Suprapubic skin (tissue), 4 donors: ENCODE measurements around the gene B3GNT7. TPM values are rescaled to one million over a fixed set of nuclear protein-coding genes. Genes with fewer than 3 reads are reported as not detected.

ENCODE experiments used
- DNase-seq, 2 donors: peaks; one replicate each; pipeline ENCODE4 v3.0.0-alpha.2; 2019; ENCODE audit warnings: low spot score in 2 of 2
- H3K27ac ChIP-seq: fragments of 200-600 bp; sonication (generic); one replicate; pipeline ENCODE4 v1.5.1; 2019
- H3K27me3 ChIP-seq: fragments of 200-600 bp; sonication (generic); one replicate; pipeline ENCODE4 v1.5.1; 2019
- H3K36me3 ChIP-seq: fragments of 200-600 bp; sonication (generic); one replicate; pipeline ENCODE4 v1.5.1; 2019
- H3K4me1 ChIP-seq: fragments of 200-600 bp; sonication (generic); one replicate; pipeline ENCODE4 v1.5.1; 2019
- H3K4me3 ChIP-seq: fragments of 200-600 bp; sonication (generic); one replicate; pipeline ENCODE4 v1.5.1; 2019; ENCODE audit warnings: mild to moderate bottlenecking
- H3K9me3 ChIP-seq: fragments of 200-600 bp; sonication (generic); one replicate; pipeline ENCODE4 v1.5.1; 2019
- EP300 ChIP-seq: sonication (generic); formaldehyde crosslinking; IDR thresholded peaks from one replicate; pipeline ENCODE4 v1.6.1; 2017; ENCODE audit warnings: antibody characterized with exemption
- POLR2A ChIP-seq, 2 donors: fragments of 450-650 bp; IDR thresholded peaks; one replicate each; pipeline ENCODE4 v1.6.1; 2017; ENCODE audit warnings: antibody characterized with exemption in 2 of 2, mild to moderate bottlenecking in 2 of 2, moderate library complexity in 2 of 2
- POLR2AphosphoS5 ChIP-seq, 3 donors: sonication (generic); formaldehyde crosslinking; IDR thresholded peaks; one replicate each; pipeline ENCODE4 v1.6.1; 2017; ENCODE audit warnings: antibody characterized with exemption in 3 of 3
- WGBS: methylation state at CpG from one replicate; pipeline ENCODE4 v1.1.5; 2018; 5-methylcytosine and 5-hydroxymethylcytosine counted together
- total RNA-seq, 4 donors: library from RNA; depleted of rRNA; stranded (reverse); fragments of >200 nt; gene quantifications; one replicate each; pipeline ENCODE4 v1.1.0, GENCODE V29; 2016
- TF ChIP-seq, protein P1 (sequence below), 2 donors: fragments of 200-600 bp in 1 of 2; fragments of 450-650 bp in 1 of 2; sonication (generic) in 1 of 2; IDR thresholded peaks; one replicate each; pipeline ENCODE4 v1.5.1; 2016 to 2019; ENCODE audit warnings: antibody characterized with exemption in 2 of 2, mild to moderate bottlenecking in 1 of 2, moderate library complexity in 1 of 2

Gene B3GNT7
- total RNA-seq, 4 donors from 2014 or later, result 1.3 to 1.5 (median 1.4) TPM

DNA sequence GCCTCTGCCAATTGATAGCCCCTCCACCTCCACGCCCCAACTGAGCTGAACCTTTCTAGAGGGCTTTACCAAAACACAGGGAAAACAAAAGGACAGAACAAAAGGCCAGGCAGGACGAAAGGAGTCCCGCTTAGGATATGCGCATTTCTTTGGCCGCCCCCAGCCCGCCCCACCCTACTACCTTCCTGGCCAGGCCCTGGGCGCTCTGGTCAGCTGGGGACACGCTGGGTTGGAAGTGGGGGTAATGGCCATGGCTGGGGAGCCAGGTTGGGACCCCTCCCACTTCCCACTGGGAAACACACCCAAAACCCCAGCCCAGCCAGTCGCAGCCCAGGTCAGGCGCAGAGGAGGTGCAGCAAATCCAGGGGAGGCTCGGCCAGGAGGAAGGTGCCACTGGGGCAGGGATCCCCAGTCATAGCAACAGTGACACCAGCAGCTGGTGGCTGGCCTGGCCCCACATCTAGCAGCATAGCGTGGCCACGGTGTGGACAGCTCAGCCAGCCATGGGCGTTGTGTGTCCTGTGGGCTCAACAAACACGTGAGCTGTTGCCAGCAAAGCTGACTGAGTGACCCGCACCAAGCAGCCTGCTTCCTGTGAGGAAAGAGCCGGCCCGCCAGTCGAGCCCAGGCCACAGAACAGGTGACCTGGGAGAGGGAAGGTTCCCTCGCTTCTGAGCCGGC lies 24.6 kb upstream of the B3GNT7 start:
- no peaks in the 10 kb centered on the region for H3K4me1 ChIP-seq
- no peak overlapping the region for H3K4me3 ChIP-seq
- no peaks in the 10 kb centered on the region for H3K36me3 ChIP-seq
- no peak for DNase-seq
- H3K27ac ChIP-seq, result no peak overlapping the region
- TF ChIP-seq, protein P1, sequence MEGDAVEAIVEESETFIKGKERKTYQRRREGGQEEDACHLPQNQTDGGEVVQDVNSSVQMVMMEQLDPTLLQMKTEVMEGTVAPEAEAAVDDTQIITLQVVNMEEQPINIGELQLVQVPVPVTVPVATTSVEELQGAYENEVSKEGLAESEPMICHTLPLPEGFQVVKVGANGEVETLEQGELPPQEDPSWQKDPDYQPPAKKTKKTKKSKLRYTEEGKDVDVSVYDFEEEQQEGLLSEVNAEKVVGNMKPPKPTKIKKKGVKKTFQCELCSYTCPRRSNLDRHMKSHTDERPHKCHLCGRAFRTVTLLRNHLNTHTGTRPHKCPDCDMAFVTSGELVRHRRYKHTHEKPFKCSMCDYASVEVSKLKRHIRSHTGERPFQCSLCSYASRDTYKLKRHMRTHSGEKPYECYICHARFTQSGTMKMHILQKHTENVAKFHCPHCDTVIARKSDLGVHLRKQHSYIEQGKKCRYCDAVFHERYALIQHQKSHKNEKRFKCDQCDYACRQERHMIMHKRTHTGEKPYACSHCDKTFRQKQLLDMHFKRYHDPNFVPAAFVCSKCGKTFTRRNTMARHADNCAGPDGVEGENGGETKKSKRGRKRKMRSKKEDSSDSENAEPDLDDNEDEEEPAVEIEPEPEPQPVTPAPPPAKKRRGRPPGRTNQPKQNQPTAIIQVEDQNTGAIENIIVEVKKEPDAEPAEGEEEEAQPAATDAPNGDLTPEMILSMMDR (IDR thresholded peaks at IDR 0.05), result no peak
- TF ChIP-seq POLR2A (IDR thresholded peaks at IDR 0.05) (no peak), POLR2AphosphoS5 (IDR thresholded peaks at IDR 0.05) (no peak)
- no peaks in the 10 kb centered on the region for H3K9me3 ChIP-seq
- H3K27me3 ChIP-seq, result no peaks in the 10 kb centered on the region
- 93% methylated on average over 14 of the region's 21 CpGs for WGBS

DNA sequence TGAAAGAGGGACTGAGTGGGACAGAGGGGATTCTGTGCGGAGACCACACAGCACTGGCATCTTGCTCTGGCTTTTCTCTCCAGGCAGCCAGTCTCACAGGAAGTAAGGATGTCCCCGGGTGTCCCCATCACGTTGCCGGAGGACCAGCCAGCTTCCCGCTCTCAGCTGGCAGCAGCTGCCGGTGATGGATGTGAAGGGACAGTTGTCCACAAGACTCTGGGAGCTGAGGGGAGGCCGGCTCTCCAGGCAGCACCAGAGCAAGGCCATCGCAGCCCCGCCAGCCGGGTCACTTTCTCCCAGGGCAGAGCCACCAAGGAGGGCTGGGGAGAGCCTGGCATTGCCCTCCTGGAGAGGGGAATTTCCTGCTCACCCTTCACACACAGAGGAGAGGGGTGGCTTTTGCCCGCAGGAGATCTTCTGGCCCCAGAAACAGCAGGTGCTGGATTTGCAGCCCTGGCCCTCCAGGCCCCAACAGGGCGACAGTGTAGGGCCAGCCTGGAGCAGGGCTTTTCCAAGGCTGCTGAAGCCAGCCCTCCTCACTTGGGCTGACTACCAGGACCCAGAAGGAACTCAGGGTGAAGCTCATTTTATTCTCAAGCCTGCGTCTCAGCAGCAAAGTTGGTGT lies 24.0 kb upstream of the B3GNT7 start:
- H3K27me3 ChIP-seq, result no peaks in the 10 kb centered on the region
- H3K4me3 ChIP-seq, result no peak overlapping the region
- no peaks in the 10 kb centered on the region for H3K36me3 ChIP-seq
- no peak for TF ChIP-seq POLR2A (IDR thresholded peaks at IDR 0.05)
- TF ChIP-seq POLR2AphosphoS5 (IDR thresholded peaks at IDR 0.05), result no peak
- no peak for TF ChIP-seq EP300
- TF ChIP-seq, protein P1 (IDR thresholded peaks at IDR 0.05), result no peak
- H3K9me3 ChIP-seq, result no peaks in the 10 kb centered on the region
- no peak overlapping the region for H3K27ac ChIP-seq
- H3K4me1 ChIP-seq, result no peaks in the 10 kb centered on the region
- no peak for DNase-seq
- no CpG with 5 or more reads among the region's 13 CpGs for WGBS

DNA sequence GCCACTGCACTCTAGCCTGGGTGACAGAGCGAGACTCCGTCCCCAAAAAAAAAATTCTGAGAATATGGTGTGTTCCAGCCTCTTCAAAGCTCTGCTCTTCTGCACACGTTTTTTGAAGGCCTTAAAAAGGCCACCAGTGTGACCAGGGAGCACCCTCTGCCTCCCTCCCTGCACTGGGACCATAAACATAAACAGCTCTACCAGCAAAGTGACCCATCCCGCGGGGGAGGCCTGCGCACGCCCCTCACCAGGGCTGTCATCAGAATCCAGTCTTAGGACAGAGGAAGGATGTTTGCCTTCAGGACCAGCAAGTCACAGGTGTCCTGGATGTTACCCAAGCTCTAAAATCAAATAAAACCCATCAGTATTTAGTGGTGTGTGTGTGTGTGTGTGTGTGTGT lies 23.2 kb upstream of the B3GNT7 start:
- no peaks in the 10 kb centered on the region for H3K36me3 ChIP-seq
- H3K27me3 ChIP-seq, result no peaks in the 10 kb centered on the region
- H3K4me3 ChIP-seq, result no peak overlapping the region
- TF ChIP-seq POLR2A (IDR thresholded peaks at IDR 0.05) (no peak), POLR2AphosphoS5 (IDR thresholded peaks at IDR 0.05) (no peak), EP300 (no peak)
- TF ChIP-seq, protein P1 (IDR thresholded peaks at IDR 0.05), result no peak
- H3K9me3 ChIP-seq, result no peaks in the 10 kb centered on the region
- no peak for DNase-seq
- 87% methylated on average over 7 of the region's 7 CpGs for WGBS
- no peak overlapping the region for H3K27ac ChIP-seq
- no peaks in the 10 kb centered on the region for H3K4me1 ChIP-seq

DNA sequence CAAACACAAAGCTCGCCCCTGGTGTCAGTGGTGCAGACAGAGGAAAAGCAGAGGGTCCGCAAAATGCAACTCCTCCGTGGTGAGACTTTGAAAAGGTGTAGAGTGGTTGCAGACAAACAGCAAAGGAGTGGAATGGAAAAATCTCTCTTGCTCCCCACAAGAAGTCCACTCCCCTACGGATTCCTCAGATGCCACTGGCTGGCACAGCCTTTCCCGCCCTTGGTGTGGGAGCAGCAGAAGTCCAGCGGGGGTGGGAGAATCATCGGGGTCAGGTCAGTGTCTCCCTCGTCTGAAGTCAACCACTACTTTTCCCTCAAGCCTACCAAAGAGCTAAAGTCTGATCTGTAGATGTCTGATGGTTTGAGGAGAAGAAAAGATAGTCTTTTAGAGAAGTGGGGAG lies 22.3 kb upstream of the B3GNT7 start:
- no peaks in the 10 kb centered on the region for H3K9me3 ChIP-seq
- H3K27me3 ChIP-seq, result no peaks in the 10 kb centered on the region
- DNase-seq, result no peak
- H3K36me3 ChIP-seq, result no peaks in the 10 kb centered on the region
- no peak for TF ChIP-seq POLR2A (IDR thresholded peaks at IDR 0.05)
- no peak for TF ChIP-seq POLR2AphosphoS5 (IDR thresholded peaks at IDR 0.05)
- TF ChIP-seq EP300, result no peak
- TF ChIP-seq, protein P1 (IDR thresholded peaks at IDR 0.05), result no peak
- no peak overlapping the region for H3K27ac ChIP-seq
- H3K4me3 ChIP-seq, result no peak overlapping the region
- WGBS, result 88% methylated on average over 8 of the region's 8 CpGs
- H3K4me1 ChIP-seq, result peaks cover 4% of the 10 kb centered on the region

DNA sequence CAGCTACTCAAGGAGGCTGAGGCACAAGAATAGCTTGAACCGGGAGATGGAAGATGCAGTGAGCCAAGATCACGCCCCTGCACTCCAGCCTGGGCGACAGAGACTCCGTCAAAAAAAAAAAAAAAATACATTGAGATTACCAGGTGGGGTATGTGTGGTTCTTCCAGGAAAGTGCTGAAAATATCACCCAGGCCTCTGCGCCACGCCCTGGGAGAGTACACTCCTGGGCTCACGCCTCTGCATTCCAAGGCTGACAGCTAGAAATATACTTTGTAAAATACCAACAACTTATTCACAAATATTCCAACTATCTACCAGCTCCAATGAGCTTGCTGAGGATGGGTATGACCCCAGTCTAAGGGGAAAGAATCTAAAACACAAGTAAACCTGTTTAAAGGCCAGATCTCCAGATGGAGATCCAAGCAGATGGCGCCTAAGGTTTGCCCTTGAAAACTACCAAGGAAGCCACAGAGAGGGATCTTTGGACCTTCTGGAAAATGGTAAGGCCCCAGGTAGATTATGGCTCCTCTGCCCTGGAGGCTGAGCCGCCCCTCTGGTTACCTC lies 21.6 kb upstream of the B3GNT7 start:
- Histone ChIP-seq H3K27me3 (no peaks in the 10 kb centered on the region), H3K4me1 (peaks cover 5% of the 10 kb centered on the region), H3K36me3 (no peaks in the 10 kb centered on the region), H3K27ac (no peak overlapping the region), H3K4me3 (no peak overlapping the region), H3K9me3 (no peaks in the 10 kb centered on the region)
- TF ChIP-seq, protein P1 (IDR thresholded peaks at IDR 0.05), result no peak
- TF ChIP-seq EP300, result no peak
- no peak for TF ChIP-seq POLR2A (IDR thresholded peaks at IDR 0.05)
- TF ChIP-seq POLR2AphosphoS5 (IDR thresholded peaks at IDR 0.05), result no peak
- WGBS, result 76% methylated on average over 9 of the region's 9 CpGs
- no peak for DNase-seq
